Thoracic aorta endothelial cell (primary cell): ENCODE data around the gene IFNL3. TPM values are rescaled to one million over a fixed set of nuclear protein-coding genes. Genes with fewer than 3 reads are reported as not detected.

Source experiments
- total RNA-seq: library from RNA; depleted of rRNA; stranded (reverse); fragments of >200 nt; gene quantifications from 2 replicates; pipeline ENCODE4 v1.2.3, GENCODE V29; 2012

IFNL3 gene
- not detected in 2 replicates for total RNA-seq

DNA sequence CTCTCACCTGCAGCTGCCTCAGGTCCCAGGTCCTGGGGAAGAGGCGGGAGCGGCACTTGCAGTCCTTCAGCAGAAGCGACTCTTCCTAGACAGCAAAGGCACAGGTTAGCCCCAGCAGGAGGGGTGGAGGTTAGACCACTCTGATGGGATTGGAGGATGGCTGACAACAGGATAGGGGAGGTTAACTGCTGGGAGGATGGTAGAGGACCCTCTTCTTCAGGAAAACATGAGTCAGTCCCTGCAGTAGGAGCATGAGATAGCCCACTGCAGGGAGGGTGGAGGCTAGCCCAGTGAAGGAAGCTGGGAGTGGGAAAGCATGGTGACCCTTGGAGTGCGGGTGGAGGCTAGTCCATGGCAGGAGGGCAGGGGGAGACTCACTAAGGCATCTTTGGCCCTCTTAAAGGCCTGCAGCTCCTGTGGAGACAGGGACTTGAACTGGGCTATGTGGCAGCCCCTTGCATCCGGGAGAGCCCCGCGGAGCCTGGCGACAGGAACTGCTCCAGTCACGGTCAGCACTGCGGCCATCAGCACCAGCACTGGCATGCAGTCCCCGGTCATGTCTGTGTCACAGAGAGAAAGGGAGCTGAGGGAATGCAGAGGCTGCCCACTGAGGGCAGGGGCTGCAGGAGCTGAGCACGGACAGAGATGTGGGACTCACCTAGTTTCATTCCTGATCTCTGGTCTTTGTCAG is at the start of gene IFNL3:
IFNL3 (minus strand) TSS at position 597 of the 691 bp plus-strand sequence; CDS start at position 558, 39 bp downstream.

DNA sequence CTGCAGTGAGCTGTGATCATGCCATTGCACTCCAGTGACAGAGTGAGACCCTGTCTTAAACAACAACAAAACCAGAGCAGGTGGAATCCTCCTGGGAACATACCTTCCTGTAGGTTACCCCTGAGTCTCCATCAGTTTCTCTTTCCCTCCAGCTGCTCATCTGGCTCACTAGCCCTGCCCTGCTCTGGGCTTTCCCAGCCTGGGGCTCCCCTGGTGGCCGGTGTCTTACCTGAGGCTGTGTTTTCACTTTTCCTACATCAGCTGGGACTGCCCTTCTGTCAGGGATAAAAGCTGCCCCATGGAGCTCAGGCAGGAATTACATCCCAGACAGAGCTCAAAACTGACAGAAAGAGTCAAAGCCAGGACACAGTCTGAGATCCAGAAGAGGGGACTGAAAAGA is 23.3 kb upstream of the IFNL3 start, which contains the start of gene IFNL2:
IFNL2 (plus strand) TSS at position 312 of the 400 bp plus-strand sequence. CDS start 173 bp downstream, outside the sequence.

DNA sequence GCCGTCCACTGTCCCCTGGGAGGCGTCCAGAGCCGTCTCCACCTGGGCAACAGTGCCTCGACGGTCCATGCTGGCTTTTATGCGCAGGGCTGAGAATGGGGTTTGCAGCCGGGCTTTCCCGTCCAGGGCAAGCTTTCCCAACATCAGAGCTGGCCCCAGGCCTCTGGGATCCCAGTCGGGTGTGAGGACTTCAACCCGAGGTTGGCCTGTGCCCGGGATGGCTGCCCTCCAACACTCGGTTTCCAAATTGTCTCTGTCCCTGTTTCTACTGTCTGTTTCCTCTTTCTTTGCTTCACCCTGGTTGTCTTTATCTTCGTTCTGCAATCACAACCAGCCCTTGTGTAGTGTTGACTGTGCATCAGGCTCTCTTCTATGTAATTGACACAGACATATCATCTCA is 4.0 kb upstream of the IFNL3 start, which contains the start of gene IFNL4:
IFNL4 (minus strand) TSS at position 51 of the 400 bp plus-strand sequence.

DNA sequence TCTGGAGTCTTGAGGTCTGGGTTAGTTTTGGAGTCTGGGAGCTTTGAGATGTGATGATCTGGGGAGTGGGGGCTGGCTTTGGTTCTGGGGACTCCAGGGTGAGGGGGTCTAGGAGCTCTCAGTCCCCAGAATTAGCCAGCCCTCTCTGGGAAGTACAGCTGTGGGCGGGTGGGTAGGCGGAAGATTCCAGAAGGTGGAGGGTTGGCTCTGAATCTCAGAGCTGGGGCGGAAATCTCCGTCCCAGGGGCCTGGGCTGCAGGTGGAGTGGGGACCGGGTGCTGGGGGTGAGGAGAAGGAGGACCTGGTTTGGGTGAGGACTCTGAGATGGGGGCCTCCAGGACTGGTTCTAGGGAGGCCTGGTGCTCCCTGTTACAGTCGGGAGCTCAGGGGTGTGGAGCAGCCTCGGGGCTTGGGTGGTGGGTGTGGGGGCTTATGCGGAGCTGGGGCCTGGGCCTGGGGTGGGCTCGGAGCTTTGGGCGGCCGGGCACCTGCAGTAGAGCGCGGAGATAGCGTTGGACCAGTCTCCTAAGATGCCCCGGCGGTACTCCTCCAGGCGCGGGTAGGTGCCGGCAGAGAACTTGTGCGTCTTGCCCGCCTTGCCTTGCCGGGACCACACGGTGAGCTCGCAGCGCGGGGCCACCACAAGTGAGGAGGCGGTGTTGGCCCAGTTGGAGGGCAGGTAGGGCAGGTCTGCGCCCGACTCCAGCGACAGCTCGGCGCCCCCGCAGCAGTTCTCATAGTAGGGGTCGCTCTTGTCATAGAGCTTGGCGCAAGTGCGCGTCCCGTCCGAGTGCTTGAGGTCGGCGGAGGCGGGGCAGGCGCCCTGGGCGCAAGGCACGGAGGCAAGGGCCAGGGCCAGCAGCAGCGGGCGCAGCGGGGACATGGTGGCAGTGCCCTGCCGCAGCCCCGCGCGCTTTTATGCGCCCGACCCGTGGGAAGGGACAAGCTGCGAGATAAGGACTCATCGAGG is 41.1 kb downstream of the IFNL3 start, which contains the start of gene SYCN:
SYCN (minus strand) TSS at position 892 of the 970 bp plus-strand sequence; CDS start at position 883, 9 bp downstream.

DNA sequence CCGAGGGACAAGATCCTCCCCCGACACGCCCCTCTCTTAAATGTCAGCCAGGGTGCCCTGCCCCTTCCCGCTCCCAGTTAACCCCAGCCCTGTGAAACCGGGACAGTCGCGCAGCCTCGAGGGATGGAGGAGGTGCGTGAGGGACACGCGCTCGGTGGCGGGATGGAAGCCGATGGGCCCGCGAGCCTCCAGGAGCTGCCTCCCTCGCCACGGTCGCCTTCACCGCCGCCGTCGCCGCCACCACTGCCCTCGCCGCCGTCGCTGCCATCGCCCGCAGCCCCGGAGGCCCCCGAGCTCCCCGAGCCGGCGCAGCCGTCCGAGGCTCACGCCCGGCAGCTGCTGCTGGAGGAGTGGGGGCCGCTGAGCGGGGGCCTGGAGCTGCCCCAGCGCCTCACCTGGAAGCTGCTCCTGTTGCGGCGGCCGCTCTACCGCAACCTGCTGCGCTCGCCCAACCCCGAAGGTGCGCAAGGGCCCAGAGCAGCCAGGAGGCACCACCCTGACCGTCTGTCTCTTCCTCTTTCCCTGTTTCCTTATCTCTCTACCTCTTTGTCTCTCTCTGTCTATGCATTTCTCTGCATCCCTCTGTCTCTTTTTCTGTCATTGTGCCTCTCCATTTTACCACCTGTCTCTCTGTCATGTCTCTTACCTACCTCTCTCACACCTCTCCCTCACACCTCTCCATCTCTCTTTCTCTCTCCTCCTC is 47.8 kb downstream of the IFNL3 start, which contains the start of gene NCCRP1:
NCCRP1 (plus strand) TSS at position 105 of the 703 bp plus-strand sequence; CDS start at position 124, 19 bp downstream.

Other genes starting within 250 kb of the IFNL3 start
- gene FBXO27, start 212.5 kb downstream of the IFNL3 start, total RNA-seq = 1.7 and 2.4 TPM in 2 replicates
- 0.07 and 0.27 TPM in 2 replicates for gene ACP7, start 160.6 kb downstream of the IFNL3 start, total RNA-seq
- gene PAK4, start 119.2 kb downstream of the IFNL3 start, total RNA-seq = 13.7 and 19.0 TPM in 2 replicates
- gene NCCRP1, start 48.0 kb downstream of the IFNL3 start, total RNA-seq = not detected in 2 replicates
- gene SYCN, start 40.7 kb downstream of the IFNL3 start, total RNA-seq = not detected in 2 replicates
- not detected in 2 replicates for gene IFNL4, start 3.9 kb upstream of the IFNL3 start, total RNA-seq
- gene IFNL2, start 23.4 kb upstream of the IFNL3 start, total RNA-seq = not detected in 2 replicates
- gene IFNL1, start 51.4 kb upstream of the IFNL3 start, total RNA-seq = not detected in 2 replicates
- gene LRFN1, start 75.9 kb upstream of the IFNL3 start, total RNA-seq = 0.27 and 0.43 TPM in 2 replicates
- gene GMFG, start 91.0 kb upstream of the IFNL3 start, total RNA-seq = 23.1 and 41.3 TPM in 2 replicates
- 36.8 and 59.8 TPM in 2 replicates for gene SAMD4B, start 97.4 kb upstream of the IFNL3 start, total RNA-seq
- gene PAF1, start 146.1 kb upstream of the IFNL3 start, total RNA-seq = 28.9 and 33.6 TPM in 2 replicates
- 17.4 and 19.6 TPM in 2 replicates for gene MED29, start 146.4 kb upstream of the IFNL3 start, total RNA-seq
- 2.5 and 3.2 TPM in 2 replicates for gene ZFP36, start 161.8 kb upstream of the IFNL3 start, total RNA-seq
- 20.9 and 27.1 TPM in 2 replicates for gene PLEKHG2, start 167.7 kb upstream of the IFNL3 start, total RNA-seq
- gene RPS16, start 190.9 kb upstream of the IFNL3 start, total RNA-seq = 132 and 183 TPM in 2 replicates
- gene SUPT5H, start 200.6 kb upstream of the IFNL3 start, total RNA-seq = 91.4 and 117 TPM in 2 replicates
- gene TIMM50, start 235.8 kb upstream of the IFNL3 start, total RNA-seq = 69.2 and 79.4 TPM in 2 replicates